HG03460 (cell line): Measurements from ENCODE around the gene SOX10.
A peak's percentile ranks its signal among the peaks of the same experiment; 100 is the strongest.
"Not testable (repeated sequence)": the region's sequence is repeated elsewhere in the genome, so short reads cannot be mapped to it uniquely, and the experiment has no call there.

Source experiments
- ATAC-seq: cut with Tn5 transposase; IDR thresholded peaks from one replicate; pipeline ENCODE4 v1.9.1; 2021; ENCODE audit not compliant: unreplicated experiment

Gene SOX10

DNA sequence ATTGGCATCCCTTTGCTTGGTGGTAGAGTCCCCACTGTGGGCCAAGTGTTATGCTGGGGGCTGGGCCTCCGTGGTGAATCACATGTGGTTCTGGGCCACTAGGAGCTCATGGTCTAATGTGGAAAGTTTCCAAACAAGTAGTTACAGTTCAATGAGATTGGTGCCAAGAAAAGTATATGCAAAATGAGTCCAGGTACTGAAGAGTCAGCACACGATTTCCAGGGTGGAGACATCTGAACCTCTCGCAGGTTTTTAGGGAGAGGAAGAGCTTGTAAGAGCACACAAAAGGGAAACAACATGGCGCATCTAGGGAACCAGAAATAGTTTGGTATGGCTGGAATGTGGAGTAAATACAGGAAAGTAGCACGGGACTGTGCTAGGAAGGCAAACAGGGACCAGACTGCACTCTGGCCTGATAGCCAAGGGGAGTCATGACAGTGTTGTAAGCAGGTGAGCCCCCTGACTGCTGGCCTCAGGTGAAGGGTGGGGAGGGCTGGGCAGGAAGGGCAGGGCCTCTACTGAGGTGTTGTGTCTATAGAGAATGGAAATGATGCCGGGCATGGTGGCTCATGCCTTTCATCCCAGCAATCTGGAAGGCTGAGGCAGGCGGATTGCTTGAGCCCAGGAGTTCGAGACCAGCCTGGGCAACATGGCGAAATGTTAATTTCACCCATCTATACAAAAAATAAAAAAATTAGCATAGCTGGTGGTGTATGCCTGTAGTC lies 18.3 kb downstream of the SOX10 start:
- ATAC-seq = no peak

DNA sequence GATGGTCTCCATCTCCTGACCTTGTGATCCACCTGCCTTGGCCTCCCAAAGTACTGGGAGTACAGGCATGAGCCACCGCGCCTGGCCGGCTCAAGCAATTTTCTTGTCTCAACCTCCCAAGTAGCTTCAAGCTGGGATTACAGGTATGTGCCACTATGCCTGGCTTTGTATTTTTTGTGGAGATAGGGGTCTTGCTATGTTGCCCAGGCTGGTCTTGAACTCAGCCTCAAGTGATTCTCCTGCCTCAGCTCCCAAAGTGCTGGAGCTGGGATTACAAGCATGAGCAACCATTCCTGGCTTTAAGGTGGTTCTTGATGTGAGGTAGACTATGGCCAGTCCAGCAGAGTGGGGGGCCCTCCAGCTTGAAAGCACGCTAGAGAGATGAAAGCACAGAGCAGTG lies 23.3 kb downstream of the SOX10 start:
- ATAC-seq = no peak

GRCh38 chr22:37959231-37959825 lies 25.0 kb downstream of the SOX10 start:
- no peak for ATAC-seq

GRCh38 chr22:37957232-37957631 lies 27.1 kb downstream of the SOX10 start:
- ATAC-seq = no peak

DNA sequence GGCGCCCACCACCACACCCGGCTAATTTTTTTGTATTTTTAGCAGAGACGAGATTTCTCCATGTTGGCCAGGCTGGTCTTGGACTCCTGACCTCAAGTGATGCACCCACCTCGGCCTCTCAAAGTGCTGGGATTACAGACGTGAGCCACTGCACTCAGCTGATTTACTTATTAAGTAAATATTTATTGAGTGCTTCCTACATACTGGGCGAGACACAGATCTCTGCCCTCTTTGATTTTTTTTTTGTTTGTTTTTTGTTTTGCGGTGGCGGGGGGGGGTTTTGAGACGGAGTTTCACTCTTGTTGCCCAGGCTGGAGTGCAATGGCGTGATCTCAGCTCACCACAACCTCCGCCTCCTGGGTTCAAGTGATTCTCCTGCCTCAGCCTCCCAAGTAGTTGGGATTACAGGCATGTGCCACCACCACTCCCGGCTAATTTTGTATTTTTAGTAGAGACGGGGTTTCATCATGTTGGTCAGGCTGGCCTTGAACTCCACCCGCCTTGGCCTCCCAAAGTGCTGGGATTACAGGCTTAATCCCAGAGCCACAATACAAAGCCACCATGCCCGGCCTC lies 28.4 kb downstream of the SOX10 start:
- ATAC-seq = not testable (repeated sequence)

GRCh38 chr22:37954686-37955085 lies 29.7 kb downstream of the SOX10 start:
- no peak for ATAC-seq

- ATAC-seq = peak; percentile 81
Observed at GRCh38 chr22:37953437-37954179, 30.7 kb downstream of the SOX10 start, which contains the start of the genes C22orf23 and POLR2F. Gene C22orf23, minus strand, starts transcription at chr22:37953601. Its CDS starts 452 bp downstream, at chr22:37953149. Gene POLR2F, plus strand, starts transcription at chr22:37953699. Its CDS starts 89 bp downstream, at chr22:37953788.

- peak; percentile 43 for ATAC-seq
Observed at GRCh38 chr22:37953062-37953436, 31.3 kb downstream of the SOX10 start.

DNA sequence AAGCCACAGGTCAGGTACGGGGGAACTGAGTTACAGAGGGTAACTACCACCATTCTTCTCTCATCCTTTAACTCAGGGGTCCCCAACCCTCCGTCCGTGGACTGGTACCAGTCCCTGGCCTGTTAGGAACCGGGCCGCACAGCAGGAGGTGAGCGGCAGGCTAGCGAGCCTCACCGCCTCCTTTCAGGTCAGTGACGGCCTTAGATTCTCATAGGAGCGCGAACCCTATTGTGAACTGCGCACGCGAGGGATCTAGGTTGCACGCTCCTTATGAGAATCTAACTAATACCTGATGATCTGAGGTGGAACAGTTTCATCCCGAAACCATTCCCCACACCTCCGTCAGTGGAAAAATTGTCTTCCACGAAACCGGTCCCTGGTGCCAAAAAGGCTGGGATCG lies 31.7 kb downstream of the SOX10 start:
- not testable (repeated sequence) for ATAC-seq

- ATAC-seq = no peak
Observed at GRCh38 chr22:37951305-37951704, 33.0 kb downstream of the SOX10 start.

DNA sequence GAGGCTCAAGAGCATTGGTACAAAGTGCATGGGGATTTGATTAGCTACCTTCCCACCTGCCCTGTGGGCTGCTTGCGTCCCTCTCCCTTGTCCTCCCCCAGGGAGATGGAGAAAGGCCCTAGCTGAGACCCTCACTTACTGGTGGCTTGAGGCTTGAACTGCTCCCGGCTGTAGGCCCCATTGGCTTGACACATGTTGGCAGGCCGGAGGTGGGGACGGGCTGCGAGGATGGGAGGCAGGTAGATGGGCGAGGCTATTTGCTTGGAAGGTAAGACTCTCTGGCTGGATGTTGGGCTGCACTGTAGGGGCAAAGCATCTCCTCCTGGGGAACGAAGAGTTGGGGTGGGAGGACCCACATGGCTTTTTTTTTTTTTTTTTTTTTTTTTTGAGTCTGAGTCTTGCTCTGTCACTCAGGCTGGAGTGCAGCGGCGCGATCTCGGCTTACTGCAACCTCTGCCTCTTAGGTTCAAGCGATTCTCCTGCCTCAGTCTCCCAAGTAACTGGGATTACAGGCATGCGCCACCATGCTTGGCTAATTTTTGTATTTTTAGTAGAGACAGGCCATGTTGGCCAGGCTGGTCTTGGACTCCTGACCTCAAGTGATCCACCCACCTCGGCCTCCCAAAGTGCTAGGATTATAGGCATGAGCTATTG lies 37.1 kb downstream of the SOX10 start:
- not testable (repeated sequence) for ATAC-seq

GRCh38 chr22:37944423-37944822 lies 39.9 kb downstream of the SOX10 start:
- not testable (repeated sequence) for ATAC-seq

DNA sequence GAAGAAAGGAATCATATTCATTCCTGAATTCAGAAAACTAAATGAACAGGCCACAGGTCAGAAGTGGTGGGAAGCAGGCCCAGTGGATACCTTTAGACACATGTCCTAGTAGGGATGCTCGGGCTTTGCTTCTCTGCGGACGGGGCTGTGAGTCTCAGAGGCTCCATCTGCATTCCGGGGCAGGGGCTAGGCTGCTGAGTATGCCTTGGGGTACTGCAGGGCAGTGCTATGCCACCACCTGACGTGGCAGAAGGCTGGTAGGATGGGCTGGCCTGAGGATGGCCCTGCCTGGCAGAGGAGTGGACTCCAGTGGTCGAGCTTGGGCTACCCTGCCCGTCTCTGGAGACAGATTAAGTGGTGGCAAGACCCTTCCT lies 40.5 kb downstream of the SOX10 start:
- ATAC-seq = no peak

- ATAC-seq = no peak
Observed at GRCh38 chr22:37943136-37943824, 41.1 kb downstream of the SOX10 start.

DNA sequence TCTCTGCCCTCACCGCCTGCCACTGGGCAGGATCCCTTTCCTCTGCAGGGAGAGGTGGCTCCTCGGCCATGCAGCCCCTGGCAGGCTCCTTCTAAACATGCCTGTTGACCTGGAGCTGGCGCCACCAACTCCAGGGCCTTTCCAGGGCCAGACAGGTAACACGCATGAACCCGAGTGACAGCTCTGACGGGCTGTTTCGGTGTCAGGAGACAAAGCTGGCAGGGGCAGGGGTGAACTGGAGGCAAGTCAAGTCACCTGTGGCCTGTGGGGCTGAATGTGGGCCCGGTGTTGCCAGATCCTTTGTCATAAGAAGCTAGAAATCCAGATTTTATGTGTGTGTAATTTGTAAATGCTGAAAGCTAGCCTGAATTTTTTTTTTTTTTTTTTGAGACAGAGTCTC lies 42.2 kb downstream of the SOX10 start:
- no peak for ATAC-seq

GRCh38 chr22:37940698-37941376 lies 43.5 kb downstream of the SOX10 start:
- no peak for ATAC-seq

GRCh38 chr22:37933711-37934376 lies 50.5 kb downstream of the SOX10 start:
- ATAC-seq = no peak

DNA sequence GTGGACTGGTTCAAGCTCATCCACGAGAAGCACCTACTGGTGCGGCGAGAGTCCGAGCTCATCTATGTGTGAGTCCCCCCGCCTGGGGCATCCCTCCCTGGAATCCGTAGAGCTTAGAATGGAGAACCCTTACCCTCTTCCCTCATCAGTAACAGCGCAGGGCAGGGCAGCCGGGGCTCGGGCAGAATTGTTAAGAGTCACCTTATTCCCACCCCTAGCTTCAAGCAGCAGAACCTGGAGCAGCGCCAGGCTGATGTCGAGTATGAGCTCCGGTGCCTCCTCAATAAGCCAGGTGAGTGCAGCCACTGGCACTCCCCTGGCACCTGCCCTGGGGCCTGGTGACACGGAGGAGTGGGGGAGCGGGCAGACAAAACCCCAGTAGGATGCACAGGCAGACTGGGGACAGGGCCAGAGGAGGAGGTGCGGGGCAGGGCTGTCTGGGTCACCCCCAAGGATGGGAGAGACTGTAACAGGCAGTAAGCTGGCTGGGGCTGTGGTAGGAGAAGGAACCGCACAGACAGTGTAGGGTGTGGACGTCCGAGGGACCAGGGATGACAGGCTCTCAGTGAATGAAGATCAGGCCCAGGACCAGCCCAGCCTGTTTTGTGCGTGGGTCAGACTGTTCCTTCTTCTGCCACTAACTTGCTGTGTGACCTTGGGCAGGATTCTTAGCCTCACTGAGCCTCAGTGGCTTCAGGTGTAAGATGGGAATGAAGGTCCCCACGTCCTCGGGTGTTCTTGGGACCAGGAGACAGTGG lies 51.4 kb downstream of the SOX10 start:
- no peak for ATAC-seq

DNA sequence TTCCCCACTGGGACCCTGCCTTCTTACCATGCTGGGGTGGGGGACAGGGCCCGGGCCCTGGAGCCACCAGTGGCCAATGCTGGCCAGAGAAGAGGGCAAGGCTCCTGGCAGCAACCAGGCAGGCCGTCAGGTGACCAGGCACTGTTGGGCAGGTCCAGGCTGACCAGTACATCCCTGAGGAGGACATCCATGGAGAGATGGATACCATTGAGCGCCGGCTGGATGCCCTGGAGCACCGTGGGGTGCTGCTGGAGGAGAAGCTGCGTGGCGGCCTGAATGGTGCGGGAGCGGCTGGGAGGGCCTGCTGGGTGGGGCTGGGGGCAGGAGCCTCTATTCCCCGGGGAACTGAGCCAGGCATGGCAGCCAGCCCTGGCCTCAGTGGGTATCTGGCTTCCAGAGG lies 52.0 kb downstream of the SOX10 start:
- ATAC-seq = no peak
